HepG2 (cell line): ENCODE measurements around the gene AGPAT2.

Experiments used
- BHLHE40 ChIP-seq: IDR thresholded peaks from 2 replicates; pipeline ENCODE4 v1.6.1; 2011; ENCODE audit warnings: low read length, improper control_type of control experiment
- ELF4 ChIP-seq: sonication (generic); formaldehyde crosslinking; IDR thresholded peaks from 2 replicates; pipeline ENCODE4 v1.5.0; 2020; ENCODE audit warnings: missing genetic modification reagents, mild to moderate bottlenecking, moderate library complexity, borderline replicate concordance
- MYNN ChIP-seq: sonication (generic); formaldehyde crosslinking; IDR thresholded peaks from 2 replicates; pipeline ENCODE4 v1.4.0; 2020; ENCODE audit warnings: mild to moderate bottlenecking, low read depth, missing genetic modification reagents
- NR2F6 ChIP-seq, 2 experiments: IDR thresholded peaks; 2 replicates each; pipeline ENCODE4 v1.6.1; 2016; ENCODE audit warnings: antibody characterized with exemption in 1 of 2, mild to moderate bottlenecking in 1 of 2
- POLR2AphosphoS5 ChIP-seq: IDR thresholded peaks from 2 replicates; pipeline ENCODE4 v1.6.1; 2012; ENCODE audit warnings: low read depth, low read length
- TBP ChIP-seq: sonication (generic); formaldehyde crosslinking; IDR thresholded peaks from 2 replicates; pipeline ENCODE4 v1.5.0; 2020; ENCODE audit warnings: missing genetic modification reagents
- ZKSCAN8 ChIP-seq: IDR thresholded peaks from 2 replicates; pipeline ENCODE4 v1.6.1; 2016; ENCODE audit warnings: borderline replicate concordance, missing genetic modification reagents, missing compliant biosample characterization
- ZNF709 ChIP-seq: sonication (generic); formaldehyde crosslinking; IDR thresholded peaks from 2 replicates; pipeline ENCODE4 v1.5.0; 2020; ENCODE audit warnings: mild to moderate bottlenecking, missing genetic modification reagents
- TF ChIP-seq, protein P1 (sequence below): sonication (generic); formaldehyde crosslinking; IDR thresholded peaks from 2 replicates; pipeline ENCODE4 v1.4.0; 2020; ENCODE audit warnings: low read depth, missing genetic modification reagents
- TF ChIP-seq, protein P2 (sequence below): sonication (generic); formaldehyde crosslinking; IDR thresholded peaks from 2 replicates; pipeline ENCODE4 v1.5.0; 2020; ENCODE audit warnings: mild to moderate bottlenecking, missing genetic modification reagents, moderate library complexity
- TF ChIP-seq, protein P3 (sequence below): sonication (generic); formaldehyde crosslinking; IDR thresholded peaks from 2 replicates; pipeline ENCODE4 v1.4.0; 2020; ENCODE audit warnings: missing genetic modification reagents
- TF ChIP-seq, protein P4 (sequence below): sonication (generic); formaldehyde crosslinking; IDR thresholded peaks from 2 replicates; pipeline ENCODE4 v1.8.1; 2023; ENCODE audit warnings: missing genetic modification reagents, inconsistent platforms, borderline replicate concordance
- TF ChIP-seq, protein P5 (sequence below), 2 experiments: fragments of 450-650 bp in 1 of 2; sonication (generic) in 1 of 2; formaldehyde crosslinking; IDR thresholded peaks; 2 replicates each; pipeline versions ENCODE4 v1.5.0 to v1.8.0; 2020 to 2022; ENCODE audit warnings: mild to moderate bottlenecking in 1 of 2, missing genetic modification reagents in 1 of 2

DNA sequence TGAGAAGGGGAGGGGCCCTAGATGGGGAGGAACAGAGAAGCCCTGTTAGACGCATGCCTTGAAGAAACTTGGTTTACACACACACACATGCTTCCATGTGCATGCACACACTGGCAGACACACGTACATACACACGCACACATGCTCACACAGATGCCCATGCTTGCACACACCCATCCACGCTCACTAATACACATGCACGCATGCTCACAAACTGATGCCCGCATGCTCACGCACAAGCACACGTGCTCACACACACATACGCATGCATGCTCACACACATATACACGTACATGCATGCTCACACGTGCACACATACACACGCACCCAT is 56.6 kb downstream of the AGPAT2 start:
- TF ChIP-seq, protein P1, sequence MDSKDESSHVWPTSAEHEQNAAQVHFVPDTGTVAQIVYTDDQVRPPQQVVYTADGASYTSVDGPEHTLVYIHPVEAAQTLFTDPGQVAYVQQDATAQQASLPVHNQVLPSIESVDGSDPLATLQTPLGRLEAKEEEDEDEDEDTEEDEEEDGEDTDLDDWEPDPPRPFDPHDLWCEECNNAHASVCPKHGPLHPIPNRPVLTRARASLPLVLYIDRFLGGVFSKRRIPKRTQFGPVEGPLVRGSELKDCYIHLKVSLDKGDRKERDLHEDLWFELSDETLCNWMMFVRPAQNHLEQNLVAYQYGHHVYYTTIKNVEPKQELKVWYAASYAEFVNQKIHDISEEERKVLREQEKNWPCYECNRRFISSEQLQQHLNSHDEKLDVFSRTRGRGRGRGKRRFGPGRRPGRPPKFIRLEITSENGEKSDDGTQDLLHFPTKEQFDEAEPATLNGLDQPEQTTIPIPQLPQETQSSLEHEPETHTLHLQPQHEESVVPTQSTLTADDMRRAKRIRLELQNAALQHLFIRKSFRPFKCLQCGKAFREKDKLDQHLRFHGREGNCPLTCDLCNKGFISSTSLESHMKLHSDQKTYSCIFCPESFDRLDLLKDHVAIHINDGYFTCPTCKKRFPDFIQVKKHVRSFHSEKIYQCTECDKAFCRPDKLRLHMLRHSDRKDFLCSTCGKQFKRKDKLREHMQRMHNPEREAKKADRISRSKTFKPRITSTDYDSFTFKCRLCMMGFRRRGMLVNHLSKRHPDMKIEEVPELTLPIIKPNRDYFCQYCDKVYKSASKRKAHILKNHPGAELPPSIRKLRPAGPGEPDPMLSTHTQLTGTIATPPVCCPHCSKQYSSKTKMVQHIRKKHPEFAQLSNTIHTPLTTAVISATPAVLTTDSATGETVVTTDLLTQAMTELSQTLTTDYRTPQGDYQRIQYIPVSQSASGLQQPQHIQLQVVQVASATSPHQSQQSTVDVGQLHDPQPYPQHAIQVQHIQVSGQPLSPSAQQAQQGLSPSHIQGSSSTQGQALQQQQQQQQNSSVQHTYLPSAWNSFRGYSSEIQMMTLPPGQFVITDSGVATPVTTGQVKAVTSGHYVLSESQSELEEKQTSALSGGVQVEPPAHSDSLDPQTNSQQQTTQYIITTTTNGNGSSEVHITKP = no peak
- TF ChIP-seq POLR2AphosphoS5 (no peak), ZKSCAN8 (CRISPR knock-in tag) (no peak), TBP (no peak), NR2F6 (IDR thresholded peaks at IDR 0.05) (no peak), NR2F6 (CRISPR knock-in tag; IDR thresholded peaks at IDR 0.05) (no peak), ZNF709 (CRISPR knock-in tag) (no peak), MYNN (CRISPR knock-in tag) (no peak), ELF4 (CRISPR knock-in tag) (no peak), BHLHE40 (no peak)
- TF ChIP-seq, protein P2, sequence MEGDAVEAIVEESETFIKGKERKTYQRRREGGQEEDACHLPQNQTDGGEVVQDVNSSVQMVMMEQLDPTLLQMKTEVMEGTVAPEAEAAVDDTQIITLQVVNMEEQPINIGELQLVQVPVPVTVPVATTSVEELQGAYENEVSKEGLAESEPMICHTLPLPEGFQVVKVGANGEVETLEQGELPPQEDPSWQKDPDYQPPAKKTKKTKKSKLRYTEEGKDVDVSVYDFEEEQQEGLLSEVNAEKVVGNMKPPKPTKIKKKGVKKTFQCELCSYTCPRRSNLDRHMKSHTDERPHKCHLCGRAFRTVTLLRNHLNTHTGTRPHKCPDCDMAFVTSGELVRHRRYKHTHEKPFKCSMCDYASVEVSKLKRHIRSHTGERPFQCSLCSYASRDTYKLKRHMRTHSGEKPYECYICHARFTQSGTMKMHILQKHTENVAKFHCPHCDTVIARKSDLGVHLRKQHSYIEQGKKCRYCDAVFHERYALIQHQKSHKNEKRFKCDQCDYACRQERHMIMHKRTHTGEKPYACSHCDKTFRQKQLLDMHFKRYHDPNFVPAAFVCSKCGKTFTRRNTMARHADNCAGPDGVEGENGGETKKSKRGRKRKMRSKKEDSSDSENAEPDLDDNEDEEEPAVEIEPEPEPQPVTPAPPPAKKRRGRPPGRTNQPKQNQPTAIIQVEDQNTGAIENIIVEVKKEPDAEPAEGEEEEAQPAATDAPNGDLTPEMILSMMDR (CRISPR knock-in tag) = no peak
- TF ChIP-seq, protein P3, sequence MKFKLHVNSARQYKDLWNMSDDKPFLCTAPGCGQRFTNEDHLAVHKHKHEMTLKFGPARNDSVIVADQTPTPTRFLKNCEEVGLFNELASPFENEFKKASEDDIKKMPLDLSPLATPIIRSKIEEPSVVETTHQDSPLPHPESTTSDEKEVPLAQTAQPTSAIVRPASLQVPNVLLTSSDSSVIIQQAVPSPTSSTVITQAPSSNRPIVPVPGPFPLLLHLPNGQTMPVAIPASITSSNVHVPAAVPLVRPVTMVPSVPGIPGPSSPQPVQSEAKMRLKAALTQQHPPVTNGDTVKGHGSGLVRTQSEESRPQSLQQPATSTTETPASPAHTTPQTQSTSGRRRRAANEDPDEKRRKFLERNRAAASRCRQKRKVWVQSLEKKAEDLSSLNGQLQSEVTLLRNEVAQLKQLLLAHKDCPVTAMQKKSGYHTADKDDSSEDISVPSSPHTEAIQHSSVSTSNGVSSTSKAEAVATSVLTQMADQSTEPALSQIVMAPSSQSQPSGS (CRISPR knock-in tag) = no peak
- TF ChIP-seq, protein P4, sequence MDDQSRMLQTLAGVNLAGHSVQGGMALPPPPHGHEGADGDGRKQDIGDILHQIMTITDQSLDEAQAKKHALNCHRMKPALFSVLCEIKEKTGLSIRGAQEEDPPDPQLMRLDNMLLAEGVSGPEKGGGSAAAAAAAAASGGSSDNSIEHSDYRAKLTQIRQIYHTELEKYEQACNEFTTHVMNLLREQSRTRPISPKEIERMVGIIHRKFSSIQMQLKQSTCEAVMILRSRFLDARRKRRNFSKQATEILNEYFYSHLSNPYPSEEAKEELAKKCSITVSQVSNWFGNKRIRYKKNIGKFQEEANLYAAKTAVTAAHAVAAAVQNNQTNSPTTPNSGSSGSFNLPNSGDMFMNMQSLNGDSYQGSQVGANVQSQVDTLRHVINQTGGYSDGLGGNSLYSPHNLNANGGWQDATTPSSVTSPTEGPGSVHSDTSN (CRISPR knock-in tag) = no peak
- TF ChIP-seq, protein P5, sequence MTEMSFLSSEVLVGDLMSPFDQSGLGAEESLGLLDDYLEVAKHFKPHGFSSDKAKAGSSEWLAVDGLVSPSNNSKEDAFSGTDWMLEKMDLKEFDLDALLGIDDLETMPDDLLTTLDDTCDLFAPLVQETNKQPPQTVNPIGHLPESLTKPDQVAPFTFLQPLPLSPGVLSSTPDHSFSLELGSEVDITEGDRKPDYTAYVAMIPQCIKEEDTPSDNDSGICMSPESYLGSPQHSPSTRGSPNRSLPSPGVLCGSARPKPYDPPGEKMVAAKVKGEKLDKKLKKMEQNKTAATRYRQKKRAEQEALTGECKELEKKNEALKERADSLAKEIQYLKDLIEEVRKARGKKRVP (CRISPR knock-in tag; IDR thresholded peaks at IDR 0.05) = no peak
